Vagina (tissue), 2 donors: Measurements from ENCODE around the gene KCNJ4. TPM values are rescaled to one million over a fixed set of nuclear protein-coding genes. Genes with fewer than 3 reads are reported as not detected.
"Not testable (repeated sequence)": the region's sequence is repeated elsewhere in the genome, so short reads cannot be mapped to it uniquely, and the experiment has no call there.

Experiments used
- DNase-seq, 2 donors: peaks; one replicate each; pipeline ENCODE4 v3.0.0-alpha.2; 2017; ENCODE audit errors: extremely low spot score in 2 of 2
- H3K27ac ChIP-seq: fragments of 200-600 bp; sonication (generic); one replicate; pipeline ENCODE4 v1.5.1; 2019
- H3K27me3 ChIP-seq: fragments of 200-600 bp; sonication (generic); one replicate; pipeline ENCODE4 v1.5.1; 2019
- H3K36me3 ChIP-seq, 2 donors: fragments of 200-600 bp; sonication (generic); one replicate each; pipeline ENCODE4 v1.5.1; 2017 to 2019
- H3K4me1 ChIP-seq: fragments of 200-600 bp; sonication (generic); one replicate; pipeline ENCODE4 v1.5.1; 2019
- H3K4me3 ChIP-seq, 2 donors: fragments of 200-600 bp; sonication (generic); 1 replicate in 1 of 2; 2 replicates in 1 of 2; pipeline ENCODE4 v1.5.1; 2016 to 2019
- H3K9me3 ChIP-seq: fragments of 200-600 bp; sonication (generic); one replicate; pipeline ENCODE4 v1.5.1; 2019
- CTCF ChIP-seq, 3 experiments: fragments of 450-650 bp in 2 of 3; fragments of 200-600 bp in 1 of 3; sonication (generic) in 1 of 3; IDR thresholded peaks; one replicate each; pipeline ENCODE4 v1.5.1; 2017 to 2019; ENCODE audit warnings: antibody characterized with exemption in 3 of 3, mild to moderate bottlenecking in 2 of 3, moderate library complexity in 2 of 3
- POLR2A ChIP-seq, 2 donors: fragments of 450-650 bp; IDR thresholded peaks; one replicate each; pipeline ENCODE4 v1.6.1; 2017; ENCODE audit warnings: antibody characterized with exemption in 2 of 2, mild to moderate bottlenecking in 2 of 2, moderate library complexity in 2 of 2
- POLR2AphosphoS5 ChIP-seq, 2 donors: sonication (generic); formaldehyde crosslinking; IDR thresholded peaks; one replicate each; pipeline ENCODE4 v1.9.0; 2017; ENCODE audit warnings: antibody characterized with exemption in 2 of 2, mild to moderate bottlenecking in 2 of 2, low read depth in 1 of 2; ENCODE audit not compliant: insufficient read depth in 1 of 2
- intact Hi-C: fragments of 100-400 bp; cut with DNase I; formaldehyde crosslinking; loops from one replicate; pipeline ENCODE4 v1.15.1; 2023
- total RNA-seq: library from RNA; depleted of rRNA; stranded (reverse); fragments of >200 nt; gene quantifications from one replicate; pipeline ENCODE4 v1.2.3, GENCODE V29; 2016

Gene KCNJ4
- total RNA-seq, 1 donor from 2014 or later = not detected

GRCh38 chr22:38398609-38399461 is 56.2 kb downstream of the KCNJ4 start:
- H3K4me1 ChIP-seq = peaks cover 26% of the 10 kb centered on the region
- no peaks in the 10 kb centered on the region for H3K27me3 ChIP-seq
- peak overlapping the region; percentile 89 to 98 for H3K4me3 ChIP-seq
- TF ChIP-seq POLR2A (IDR thresholded peaks at IDR 0.05) = peak; percentile 63 to 83
- no peak for TF ChIP-seq CTCF (IDR thresholded peaks at IDR 0.05)
- peak in 1 of 2 donors; percentile 88 for TF ChIP-seq POLR2AphosphoS5 (IDR thresholded peaks at IDR 0.05; ENCODE audit: insufficient read depth in 1 of 2, low read depth in 1 of 2)
- peak overlapping the region; percentile 98 for H3K27ac ChIP-seq
- H3K9me3 ChIP-seq = no peaks in the 10 kb centered on the region
- DNase-seq = peak in 1 of 2 donors; percentile 91
- H3K36me3 ChIP-seq = no peaks in the 10 kb centered on the region
- intact Hi-C loops = loop anchor here (1.0 kb wide), 1 partner anchor 171 kb away; the partner anchor contains the start of gene DMC1

GRCh38 chr22:38398181-38398608 is 56.8 kb downstream of the KCNJ4 start:
- TF ChIP-seq POLR2A (IDR thresholded peaks at IDR 0.05) = peak in 1 of 2 donors; percentile 17
- peak in 1 of 2 donors; percentile 84 for DNase-seq
- intact Hi-C loops = not testable (repeated sequence)

GRCh38 chr22:38397189-38398085 is 57.6 kb downstream of the KCNJ4 start:
- Histone ChIP-seq H3K27ac (peak overlapping the region; percentile 98), H3K9me3 (no peaks in the 10 kb centered on the region), H3K36me3 (no peaks in the 10 kb centered on the region), H3K4me1 (peaks cover 26% of the 10 kb centered on the region), H3K4me3 (peak overlapping the region; percentile 89 to 98), H3K27me3 (no peaks in the 10 kb centered on the region)
- TF ChIP-seq CTCF (IDR thresholded peaks at IDR 0.05) = no peak
- peak in 1 of 2 donors; percentile 27 for TF ChIP-seq POLR2AphosphoS5 (IDR thresholded peaks at IDR 0.05; ENCODE audit: insufficient read depth in 1 of 2, low read depth in 1 of 2)
- intact Hi-C loops = no loop called here
- peak in 1 of 2 donors; percentile 80 for DNase-seq

More at GRCh38 chr22:38398181-38398608, 56.8 kb downstream of the KCNJ4 start:
- Histone ChIP-seq H3K4me1 (peaks cover 26% of the 10 kb centered on the region), H3K4me3 (peak overlapping the region; percentile 89 to 98), H3K27ac (peak overlapping the region; percentile 98)
- not testable (repeated sequence) for H3K9me3 ChIP-seq, H3K27me3 ChIP-seq, H3K36me3 ChIP-seq

- H3K27me3 ChIP-seq, H3K9me3 ChIP-seq, intact Hi-C loops, H3K36me3 ChIP-seq, DNase-seq: not testable (repeated sequence)
- H3K4me3 ChIP-seq = peak overlapping the region; percentile 89 to 98
- peak overlapping the region; percentile 98 for H3K27ac ChIP-seq
- H3K4me1 ChIP-seq = peaks cover 26% of the 10 kb centered on the region
These were observed 58.4 kb downstream of the KCNJ4 start for GRCh38 chr22:38396440-38397069.

- Histone ChIP-seq H3K27ac (peak overlapping the region; percentile 98), H3K4me1 (peaks cover 26% of the 10 kb centered on the region)
These were observed 59.1 kb downstream of the KCNJ4 start for GRCh38 chr22:38395944-38396343.

GRCh38 chr22:38394929-38395624 is 59.9 kb downstream of the KCNJ4 start:
- H3K27ac ChIP-seq, H3K9me3 ChIP-seq, H3K4me3 ChIP-seq, H3K36me3 ChIP-seq, intact Hi-C loops, DNase-seq, H3K27me3 ChIP-seq: not testable (repeated sequence)
- H3K4me1 ChIP-seq = peaks cover 26% of the 10 kb centered on the region

More at GRCh38 chr22:38395944-38396343, 59.1 kb downstream of the KCNJ4 start:
- DNase-seq, H3K27me3 ChIP-seq, intact Hi-C loops, H3K9me3 ChIP-seq, H3K36me3 ChIP-seq, H3K4me3 ChIP-seq: not testable (repeated sequence)

- H3K27me3 ChIP-seq, intact Hi-C loops, H3K4me3 ChIP-seq, H3K27ac ChIP-seq, H3K9me3 ChIP-seq, DNase-seq, H3K4me1 ChIP-seq, H3K36me3 ChIP-seq: not testable (repeated sequence)
These were observed 65.6 kb downstream of the KCNJ4 start for GRCh38 chr22:38389428-38389818.

GRCh38 chr22:38388506-38389427 is 66.2 kb downstream of the KCNJ4 start:
- H3K36me3 ChIP-seq, intact Hi-C loops, H3K27ac ChIP-seq, H3K27me3 ChIP-seq, DNase-seq, H3K4me1 ChIP-seq, H3K9me3 ChIP-seq, H3K4me3 ChIP-seq: not testable (repeated sequence)

- H3K9me3 ChIP-seq, H3K4me1 ChIP-seq, H3K27me3 ChIP-seq, DNase-seq, H3K36me3 ChIP-seq, H3K4me3 ChIP-seq, intact Hi-C loops, H3K27ac ChIP-seq: not testable (repeated sequence)
These were observed 68.1 kb downstream of the KCNJ4 start for GRCh38 chr22:38386918-38387317.
